GM23248 (cell line): ENCODE data around the gene AFAP1.

Experiments
- EZH2 ChIP-seq: fragments of 200-600 bp; sonication (generic); IDR thresholded peaks from 2 replicates; pipeline ENCODE4 v1.6.1; 2018; ENCODE audit warnings: antibody characterized with exemption, mild to moderate bottlenecking; ENCODE audit not compliant: insufficient read depth, poor library complexity, severe bottlenecking
- EZH2phosphoT487 ChIP-seq: fragments of 200-600 bp; sonication (generic); IDR thresholded peaks from 2 replicates; pipeline ENCODE4 v1.6.1; 2018; ENCODE audit warnings: antibody characterized with exemption, moderate library complexity, mild to moderate bottlenecking, low read depth; ENCODE audit not compliant: insufficient read depth

GRCh38 chr4:7947927-7948326 lies 8.3 kb upstream of the AFAP1 start:
- TF ChIP-seq EZH2 = no peak
- TF ChIP-seq EZH2phosphoT487 = no peak
